Measurements from ENCODE around the gene ZNF827.

The ZNF827 gene

GRCh38 chr4:145774473-145774872, 164.2 kb downstream of the ZNF827 start:
- Histone ChIP-seq H3K36me3 (ENCODE audit: insufficient read depth, low read length) (peaks cover 86% of the 10 kb centered on the region), H3K4me2 (ENCODE audit: low read depth, low read length, poor library complexity, severe bottlenecking) (no peak overlapping the region), H3F3A (ENCODE audit: low read depth) (no peaks in the 10 kb centered on the region)

DNA sequence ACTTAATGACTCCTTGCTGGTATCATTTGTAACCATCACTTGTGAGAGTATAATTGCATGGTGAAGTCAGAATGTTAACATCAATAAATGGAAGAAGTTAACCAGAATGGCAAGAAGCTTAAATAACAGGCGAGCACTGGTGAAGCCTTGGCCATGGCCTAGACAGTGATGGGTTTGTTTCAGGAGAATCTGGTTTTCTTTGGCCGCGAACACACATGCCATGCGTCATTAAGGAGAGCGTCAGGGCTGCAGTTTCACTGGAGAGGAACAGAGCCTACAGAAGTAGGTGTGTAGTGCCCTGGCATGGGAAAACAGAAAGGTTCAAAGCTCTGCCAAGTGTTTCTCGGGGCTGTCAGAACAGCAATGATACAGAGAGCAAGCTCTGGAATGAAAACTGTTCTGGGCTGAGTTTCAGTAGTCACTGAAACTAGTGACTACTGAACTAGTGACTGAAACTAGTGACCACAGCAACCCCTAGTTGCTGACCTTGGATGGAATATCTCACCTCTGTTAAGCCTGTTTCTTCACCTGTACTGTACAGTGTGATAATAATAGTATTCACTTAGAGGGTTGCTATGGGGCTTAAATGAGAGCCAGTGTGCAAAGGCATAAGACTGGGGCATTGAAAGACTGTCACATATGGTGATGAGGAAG, 164.9 kb downstream of the ZNF827 start:
- no peaks in the 10 kb centered on the region for H3K9me3 ChIP-seq (ENCODE audit: insufficient read depth, low read depth, low read length)
- no peaks in the 10 kb centered on the region for H3K4me1 ChIP-seq (ENCODE audit: insufficient read depth, low read length, poor library complexity, severe bottlenecking)
- no peak overlapping the region for H3K9ac ChIP-seq (ENCODE audit: low read depth, low read length, poor library complexity, severe bottlenecking)
- H2AFZ ChIP-seq (ENCODE audit: low read length), result no peak overlapping the region
- no peaks in the 10 kb centered on the region for H3K9me2 ChIP-seq (replicated peaks; ENCODE audit: low read depth, low read length)
- TF ChIP-seq, protein P1, sequence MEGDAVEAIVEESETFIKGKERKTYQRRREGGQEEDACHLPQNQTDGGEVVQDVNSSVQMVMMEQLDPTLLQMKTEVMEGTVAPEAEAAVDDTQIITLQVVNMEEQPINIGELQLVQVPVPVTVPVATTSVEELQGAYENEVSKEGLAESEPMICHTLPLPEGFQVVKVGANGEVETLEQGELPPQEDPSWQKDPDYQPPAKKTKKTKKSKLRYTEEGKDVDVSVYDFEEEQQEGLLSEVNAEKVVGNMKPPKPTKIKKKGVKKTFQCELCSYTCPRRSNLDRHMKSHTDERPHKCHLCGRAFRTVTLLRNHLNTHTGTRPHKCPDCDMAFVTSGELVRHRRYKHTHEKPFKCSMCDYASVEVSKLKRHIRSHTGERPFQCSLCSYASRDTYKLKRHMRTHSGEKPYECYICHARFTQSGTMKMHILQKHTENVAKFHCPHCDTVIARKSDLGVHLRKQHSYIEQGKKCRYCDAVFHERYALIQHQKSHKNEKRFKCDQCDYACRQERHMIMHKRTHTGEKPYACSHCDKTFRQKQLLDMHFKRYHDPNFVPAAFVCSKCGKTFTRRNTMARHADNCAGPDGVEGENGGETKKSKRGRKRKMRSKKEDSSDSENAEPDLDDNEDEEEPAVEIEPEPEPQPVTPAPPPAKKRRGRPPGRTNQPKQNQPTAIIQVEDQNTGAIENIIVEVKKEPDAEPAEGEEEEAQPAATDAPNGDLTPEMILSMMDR (conservative IDR thresholded peaks at IDR 0.05; ENCODE audit: low read length), result no peak
- no peak for TF ChIP-seq EZH2phosphoT487 (IDR thresholded peaks at IDR 0.05; ENCODE audit: borderline replicate concordance)
- H3K4me2 ChIP-seq (ENCODE audit: low read depth, low read length, poor library complexity, severe bottlenecking), result no peak overlapping the region
- H3K27me3 ChIP-seq (ENCODE audit: insufficient read depth, low read length, poor library complexity, severe bottlenecking), result no peaks in the 10 kb centered on the region
- H4K20me1 ChIP-seq (ENCODE audit: insufficient read depth, low read length, poor library complexity, severe bottlenecking), result no peaks in the 10 kb centered on the region
- no peaks in the 10 kb centered on the region for H3F3A ChIP-seq (ENCODE audit: low read depth)
- H3K4me3 ChIP-seq (ENCODE audit: low read length, poor library complexity, severe bottlenecking), result no peak overlapping the region
- H3K79me2 ChIP-seq (ENCODE audit: insufficient read depth, low read length), result no peaks in the 10 kb centered on the region
- peaks cover 85% of the 10 kb centered on the region for H3K36me3 ChIP-seq (ENCODE audit: insufficient read depth, low read length)

More at GRCh38 chr4:145774473-145774872, 164.2 kb downstream of the ZNF827 start:
- H3K79me2 ChIP-seq (ENCODE audit: insufficient read depth, low read length), result no peaks in the 10 kb centered on the region
- H3K4me1 ChIP-seq (ENCODE audit: insufficient read depth, low read length, poor library complexity, severe bottlenecking), result no peaks in the 10 kb centered on the region
- H4K20me1 ChIP-seq (ENCODE audit: insufficient read depth, low read length, poor library complexity, severe bottlenecking), result no peaks in the 10 kb centered on the region
- H3K4me3 ChIP-seq (ENCODE audit: low read length, poor library complexity, severe bottlenecking), result no peak overlapping the region
- H3K27me3 ChIP-seq (ENCODE audit: insufficient read depth, low read length, poor library complexity, severe bottlenecking), result no peaks in the 10 kb centered on the region
- TF ChIP-seq, protein P1 (conservative IDR thresholded peaks at IDR 0.05; ENCODE audit: low read length), result no peak
- no peak for TF ChIP-seq EZH2phosphoT487 (IDR thresholded peaks at IDR 0.05; ENCODE audit: borderline replicate concordance)
- H3K9me2 ChIP-seq (replicated peaks; ENCODE audit: low read depth, low read length), result no peaks in the 10 kb centered on the region
- H2AFZ ChIP-seq (ENCODE audit: low read length), result no peak overlapping the region
- H3K9ac ChIP-seq (ENCODE audit: low read depth, low read length, poor library complexity, severe bottlenecking), result no peak overlapping the region
- H3K9me3 ChIP-seq (ENCODE audit: insufficient read depth, low read depth, low read length), result no peaks in the 10 kb centered on the region

GRCh38 chr4:145772347-145772746, 166.3 kb downstream of the ZNF827 start:
- no peak for TF ChIP-seq EZH2phosphoT487 (IDR thresholded peaks at IDR 0.05; ENCODE audit: borderline replicate concordance)
- TF ChIP-seq, protein P1 (conservative IDR thresholded peaks at IDR 0.05; ENCODE audit: low read length), result no peak
- H3K4me2 ChIP-seq (ENCODE audit: low read depth, low read length, poor library complexity, severe bottlenecking), result no peak overlapping the region
- H3F3A ChIP-seq (ENCODE audit: low read depth), result no peaks in the 10 kb centered on the region
- no peaks in the 10 kb centered on the region for H4K20me1 ChIP-seq (ENCODE audit: insufficient read depth, low read length, poor library complexity, severe bottlenecking)
- H3K9me3 ChIP-seq (ENCODE audit: insufficient read depth, low read depth, low read length), result no peaks in the 10 kb centered on the region; the same call in 1 of the 2 replicates
- H3K9me2 ChIP-seq (replicated peaks; ENCODE audit: low read depth, low read length), result no peaks in the 10 kb centered on the region
- no peak overlapping the region for H3K4me3 ChIP-seq (ENCODE audit: low read length, poor library complexity, severe bottlenecking)
- no peaks in the 10 kb centered on the region for H3K4me1 ChIP-seq (ENCODE audit: insufficient read depth, low read length, poor library complexity, severe bottlenecking)
- peaks cover 89% of the 10 kb centered on the region for H3K36me3 ChIP-seq (ENCODE audit: insufficient read depth, low read length)
- no peak overlapping the region for H2AFZ ChIP-seq (ENCODE audit: low read length)
- no peaks in the 10 kb centered on the region for H3K27me3 ChIP-seq (ENCODE audit: insufficient read depth, low read length, poor library complexity, severe bottlenecking)
- H3K79me2 ChIP-seq (ENCODE audit: insufficient read depth, low read length), result no peaks in the 10 kb centered on the region
- H3K9ac ChIP-seq (ENCODE audit: low read depth, low read length, poor library complexity, severe bottlenecking), result no peak overlapping the region

Measured in Loucy (cell line).